Vagina (tissue), 2 donors: ENCODE results near the gene CSMD2. TPM values are rescaled to one million over a fixed set of nuclear protein-coding genes. Genes with fewer than 3 reads are reported as not detected.

Experiments
- DNase-seq, 2 donors: peaks; one replicate each; pipeline ENCODE4 v3.0.0-alpha.2; 2017; ENCODE audit errors: extremely low spot score in 2 of 2
- H3K27ac ChIP-seq: fragments of 200-600 bp; sonication (generic); one replicate; pipeline ENCODE4 v1.5.1; 2019
- H3K27me3 ChIP-seq: fragments of 200-600 bp; sonication (generic); one replicate; pipeline ENCODE4 v1.5.1; 2019
- H3K36me3 ChIP-seq, 2 donors: fragments of 200-600 bp; sonication (generic); one replicate each; pipeline ENCODE4 v1.5.1; 2017 to 2019
- H3K4me1 ChIP-seq: fragments of 200-600 bp; sonication (generic); one replicate; pipeline ENCODE4 v1.5.1; 2019
- H3K4me3 ChIP-seq, 2 donors: fragments of 200-600 bp; sonication (generic); 1 replicate in 1 of 2; 2 replicates in 1 of 2; pipeline ENCODE4 v1.5.1; 2016 to 2019
- H3K9me3 ChIP-seq: fragments of 200-600 bp; sonication (generic); one replicate; pipeline ENCODE4 v1.5.1; 2019
- CTCF ChIP-seq, 3 experiments: fragments of 450-650 bp in 2 of 3; fragments of 200-600 bp in 1 of 3; sonication (generic) in 1 of 3; IDR thresholded peaks; one replicate each; pipeline ENCODE4 v1.5.1; 2017 to 2019; ENCODE audit warnings: antibody characterized with exemption in 3 of 3, mild to moderate bottlenecking in 2 of 3, moderate library complexity in 2 of 3
- POLR2A ChIP-seq, 2 donors: fragments of 450-650 bp; IDR thresholded peaks; one replicate each; pipeline ENCODE4 v1.6.1; 2017; ENCODE audit warnings: antibody characterized with exemption in 2 of 2, mild to moderate bottlenecking in 2 of 2, moderate library complexity in 2 of 2
- POLR2AphosphoS5 ChIP-seq, 2 donors: sonication (generic); formaldehyde crosslinking; IDR thresholded peaks; one replicate each; pipeline ENCODE4 v1.9.0; 2017; ENCODE audit warnings: antibody characterized with exemption in 2 of 2, mild to moderate bottlenecking in 2 of 2, low read depth in 1 of 2; ENCODE audit not compliant: insufficient read depth in 1 of 2
- intact Hi-C: fragments of 100-400 bp; cut with DNase I; formaldehyde crosslinking; loops from one replicate; pipeline ENCODE4 v1.15.1; 2023
- total RNA-seq: library from RNA; depleted of rRNA; stranded (reverse); fragments of >200 nt; gene quantifications from one replicate; pipeline ENCODE4 v1.2.3, GENCODE V29; 2016

CSMD2 gene
- total RNA-seq, 1 donor from 2014 or later: 0.25 TPM

GRCh38 chr1:33854091-33854490 lies 310.9 kb downstream of the CSMD2 start:
- DNase-seq: no peak
- Histone ChIP-seq H3K27ac (no peak overlapping the region), H3K36me3 (no peaks in the 10 kb centered on the region), H3K4me3 (no peak overlapping the region), H3K4me1 (no peaks in the 10 kb centered on the region), H3K27me3 (no peaks in the 10 kb centered on the region), H3K9me3 (no peaks in the 10 kb centered on the region)
- intact Hi-C loops: no loop called here
- TF ChIP-seq CTCF (IDR thresholded peaks at IDR 0.05) (no peak), POLR2AphosphoS5 (IDR thresholded peaks at IDR 0.05; ENCODE audit: insufficient read depth in 1 of 2, low read depth in 1 of 2) (no peak), POLR2A (IDR thresholded peaks at IDR 0.05) (no peak)

- intact Hi-C loops: no loop called here
- DNase-seq: no peak
Observed at GRCh38 chr1:33853431-33853830, 311.6 kb downstream of the CSMD2 start.

GRCh38 chr1:33852711-33853110 lies 312.3 kb downstream of the CSMD2 start:
- no peaks in the 10 kb centered on the region for H3K9me3 ChIP-seq
- intact Hi-C loops: no loop called here
- no peaks in the 10 kb centered on the region for H3K27me3 ChIP-seq
- DNase-seq: no peak
- H3K4me1 ChIP-seq: no peaks in the 10 kb centered on the region
- TF ChIP-seq CTCF (IDR thresholded peaks at IDR 0.05) (no peak), POLR2AphosphoS5 (IDR thresholded peaks at IDR 0.05; ENCODE audit: insufficient read depth in 1 of 2, low read depth in 1 of 2) (no peak), POLR2A (IDR thresholded peaks at IDR 0.05) (no peak)
- H3K36me3 ChIP-seq: no peaks in the 10 kb centered on the region
- no peak overlapping the region for H3K4me3 ChIP-seq
- no peak overlapping the region for H3K27ac ChIP-seq

More at GRCh38 chr1:33853431-33853830, 311.6 kb downstream of the CSMD2 start:
- Histone ChIP-seq H3K36me3 (no peaks in the 10 kb centered on the region), H3K27me3 (no peaks in the 10 kb centered on the region), H3K9me3 (no peaks in the 10 kb centered on the region), H3K4me1 (no peaks in the 10 kb centered on the region), H3K27ac (no peak overlapping the region), H3K4me3 (no peak overlapping the region)
- no peak for TF ChIP-seq POLR2A (IDR thresholded peaks at IDR 0.05)
- TF ChIP-seq POLR2AphosphoS5 (IDR thresholded peaks at IDR 0.05; ENCODE audit: insufficient read depth in 1 of 2, low read depth in 1 of 2): no peak
- no peak for TF ChIP-seq CTCF (IDR thresholded peaks at IDR 0.05)

GRCh38 chr1:33850481-33850880 lies 314.5 kb downstream of the CSMD2 start:
- no peaks in the 10 kb centered on the region for H3K36me3 ChIP-seq
- H3K4me1 ChIP-seq: no peaks in the 10 kb centered on the region
- no peaks in the 10 kb centered on the region for H3K9me3 ChIP-seq
- no peak overlapping the region for H3K4me3 ChIP-seq
- H3K27me3 ChIP-seq: no peaks in the 10 kb centered on the region
- TF ChIP-seq POLR2A (IDR thresholded peaks at IDR 0.05): no peak
- TF ChIP-seq POLR2AphosphoS5 (IDR thresholded peaks at IDR 0.05; ENCODE audit: insufficient read depth in 1 of 2, low read depth in 1 of 2): no peak
- no peak for TF ChIP-seq CTCF (IDR thresholded peaks at IDR 0.05)
- intact Hi-C loops: no loop called here
- H3K27ac ChIP-seq: no peak overlapping the region
- no peak for DNase-seq

- Histone ChIP-seq H3K27me3 (no peaks in the 10 kb centered on the region), H3K4me3 (no peak overlapping the region), H3K27ac (no peak overlapping the region), H3K4me1 (no peaks in the 10 kb centered on the region), H3K36me3 (no peaks in the 10 kb centered on the region), H3K9me3 (no peaks in the 10 kb centered on the region)
- intact Hi-C loops: no loop called here
- DNase-seq: no peak
- TF ChIP-seq POLR2AphosphoS5 (IDR thresholded peaks at IDR 0.05; ENCODE audit: insufficient read depth in 1 of 2, low read depth in 1 of 2) (no peak), CTCF (IDR thresholded peaks at IDR 0.05) (no peak), POLR2A (IDR thresholded peaks at IDR 0.05) (no peak)
Observed at GRCh38 chr1:33849211-33849610, 315.8 kb downstream of the CSMD2 start.
